HG02970 (cell line): Measurements from ENCODE around the gene CDC42BPA.

Source experiments
- ATAC-seq: cut with Tn5 transposase; IDR thresholded peaks from one replicate; pipeline ENCODE4 v1.9.1; 2021; ENCODE audit warnings: mild to moderate bottlenecking, moderate library complexity, moderate number of reproducible peaks; ENCODE audit not compliant: unreplicated experiment, low FRiP score

CDC42BPA gene

GRCh38 chr1:227335242-227336020, 17.1 kb upstream of the CDC42BPA start:
- no peak for ATAC-seq

DNA sequence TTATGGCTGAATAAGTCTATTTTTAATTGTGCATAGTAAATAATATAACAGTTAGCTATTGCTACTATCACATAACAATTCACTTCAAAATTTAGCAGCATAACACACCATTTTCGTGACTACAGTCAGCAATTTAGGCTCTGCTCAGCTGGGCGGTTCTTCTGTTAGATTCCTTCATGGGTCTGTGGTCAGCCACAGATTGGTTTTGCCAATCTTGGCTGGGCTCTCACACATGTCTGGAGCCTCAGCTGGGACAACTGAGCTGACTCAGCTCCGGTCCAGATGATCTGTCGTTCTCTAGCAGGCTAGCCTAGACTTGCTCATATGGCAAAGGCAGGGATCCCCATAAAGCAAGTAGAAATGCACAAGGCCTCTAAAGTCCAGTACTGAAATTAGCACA, 15.1 kb upstream of the CDC42BPA start:
- no peak for ATAC-seq

DNA sequence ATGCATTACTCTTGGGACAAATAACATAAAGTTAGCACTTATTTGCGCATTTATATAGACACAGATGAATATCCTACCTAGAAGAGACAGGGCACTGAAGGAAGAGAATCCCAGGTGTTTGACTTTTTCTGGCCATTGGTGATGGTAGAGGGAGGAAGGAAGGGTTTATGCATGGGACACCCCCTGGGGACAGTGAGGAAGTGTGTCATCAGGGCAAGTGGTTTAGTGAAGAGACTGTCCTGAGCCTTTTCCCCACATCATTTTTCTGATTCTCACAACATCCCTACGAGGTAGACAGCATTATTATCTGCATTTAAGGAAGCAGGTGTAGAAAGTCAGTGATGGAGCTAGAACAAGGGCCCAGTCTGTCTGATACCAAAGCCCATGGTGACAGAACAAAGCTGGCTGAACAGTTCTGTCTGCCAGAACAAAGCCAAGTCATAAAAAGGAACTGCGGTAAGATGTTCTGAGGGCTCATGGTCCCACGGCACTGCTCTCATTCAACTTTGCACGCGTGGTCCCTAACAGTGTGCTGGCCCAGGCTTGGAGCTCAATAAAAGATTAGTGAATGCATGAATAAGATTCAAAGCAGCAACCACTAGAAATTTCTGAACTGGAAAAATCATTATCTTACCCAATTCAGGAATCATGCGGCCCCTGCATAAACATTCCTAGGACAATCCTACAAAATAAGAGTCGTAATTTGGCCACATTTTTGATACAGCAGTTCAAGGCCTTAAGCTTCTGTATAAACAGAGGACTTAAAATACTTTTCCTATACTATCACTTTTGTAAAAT, 12.2 kb upstream of the CDC42BPA start:
- ATAC-seq = no peak

- no peak for ATAC-seq
These were observed 10.2 kb upstream of the CDC42BPA start for GRCh38 chr1:227328405-227329019.

DNA sequence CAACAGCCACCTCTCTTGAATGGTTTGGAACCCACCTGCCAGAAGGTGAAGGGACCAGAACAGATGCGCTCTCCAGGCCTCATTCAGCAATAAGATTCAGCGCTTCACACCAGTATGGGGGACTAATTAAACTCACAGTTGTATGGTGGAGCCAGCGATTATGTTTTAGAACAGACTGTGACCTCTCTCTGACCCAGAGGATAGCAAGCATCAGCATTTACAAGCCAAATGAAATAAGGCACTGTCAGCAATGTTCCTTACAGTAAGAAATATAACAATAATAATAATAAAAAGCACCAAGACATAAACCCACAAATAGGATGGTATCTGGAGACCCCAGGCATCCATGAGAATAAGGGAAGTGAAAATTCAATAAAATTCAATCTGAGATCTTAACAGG, 6.9 kb upstream of the CDC42BPA start:
- no peak for ATAC-seq

DNA sequence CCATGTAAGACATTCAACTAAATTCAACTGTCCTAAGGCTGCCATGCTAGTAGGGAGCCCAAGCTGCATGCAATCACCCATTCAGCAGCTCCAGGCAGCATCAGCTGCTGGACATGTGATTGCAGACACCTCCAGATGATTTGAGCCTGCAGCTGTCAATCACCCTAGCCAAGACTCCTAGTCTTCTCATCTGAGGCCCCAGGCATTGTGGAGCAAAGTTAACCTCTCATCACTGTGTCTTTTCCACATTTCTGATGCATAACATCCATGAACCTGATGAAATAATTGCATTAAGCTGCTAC, 5.6 kb upstream of the CDC42BPA start:
- ATAC-seq = no peak

- ATAC-seq = no peak
These were observed 5.1 kb upstream of the CDC42BPA start for GRCh38 chr1:227323171-227323966.

GRCh38 chr1:227322376-227322775, 4.1 kb upstream of the CDC42BPA start:
- no peak for ATAC-seq

- no peak for ATAC-seq
These were observed 2.7 kb upstream of the CDC42BPA start for GRCh38 chr1:227321035-227321434.

DNA sequence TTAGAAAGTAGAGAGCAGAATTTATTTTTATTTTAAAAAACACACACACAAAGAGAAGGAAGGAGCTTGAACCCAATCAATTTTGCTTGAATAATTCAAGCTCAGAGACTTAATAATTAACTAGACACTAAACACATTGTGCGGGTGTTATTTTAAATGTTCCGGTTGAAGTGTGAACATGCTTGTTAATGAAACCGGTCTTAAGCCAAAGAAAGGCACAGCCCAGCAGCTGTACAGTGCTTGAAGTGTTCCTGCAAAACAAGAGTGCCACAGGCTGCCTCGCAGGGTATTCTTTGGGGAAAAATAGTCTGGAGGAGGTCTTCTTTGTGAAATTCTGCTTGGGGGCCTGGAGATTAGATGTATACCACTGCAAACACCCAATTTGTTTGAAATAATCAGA, 2.2 kb upstream of the CDC42BPA start:
- no peak for ATAC-seq

DNA sequence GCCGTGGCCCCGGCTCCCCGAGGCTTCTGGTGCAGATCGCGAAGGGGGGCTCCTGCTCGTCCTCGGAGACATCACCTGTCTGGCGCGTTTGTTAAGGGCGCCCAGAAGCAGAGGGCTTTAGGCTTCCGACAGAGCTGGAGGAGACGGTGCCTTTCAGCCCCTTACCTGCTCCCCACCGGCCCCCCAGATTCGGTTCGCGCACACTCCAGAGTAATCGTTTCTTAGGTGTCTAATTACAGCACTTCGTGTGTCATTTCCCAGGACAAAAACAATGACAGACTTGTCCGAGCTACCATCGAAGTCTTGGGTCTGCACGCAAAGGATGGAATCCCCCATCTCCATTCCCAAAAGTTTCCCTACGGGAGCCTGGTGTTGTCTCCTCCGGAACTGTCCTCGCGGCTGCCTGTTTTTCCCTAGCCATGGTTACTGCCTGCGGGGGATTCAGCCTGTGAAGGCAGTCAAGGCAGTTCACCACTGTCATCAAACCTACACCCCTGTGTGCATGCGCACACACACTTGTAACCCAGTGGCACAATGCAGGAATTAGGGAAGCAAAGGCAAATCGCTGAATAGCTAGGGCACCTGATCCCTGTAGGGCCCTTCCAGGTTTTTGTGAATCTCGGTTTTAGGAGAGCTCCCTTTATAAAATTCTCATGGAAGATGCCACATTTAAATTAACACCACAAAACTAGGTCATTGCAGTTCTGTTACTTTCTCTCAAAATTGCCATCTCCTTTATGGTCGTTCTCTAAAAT, 738 bp upstream of the CDC42BPA start:
- no peak for ATAC-seq

DNA sequence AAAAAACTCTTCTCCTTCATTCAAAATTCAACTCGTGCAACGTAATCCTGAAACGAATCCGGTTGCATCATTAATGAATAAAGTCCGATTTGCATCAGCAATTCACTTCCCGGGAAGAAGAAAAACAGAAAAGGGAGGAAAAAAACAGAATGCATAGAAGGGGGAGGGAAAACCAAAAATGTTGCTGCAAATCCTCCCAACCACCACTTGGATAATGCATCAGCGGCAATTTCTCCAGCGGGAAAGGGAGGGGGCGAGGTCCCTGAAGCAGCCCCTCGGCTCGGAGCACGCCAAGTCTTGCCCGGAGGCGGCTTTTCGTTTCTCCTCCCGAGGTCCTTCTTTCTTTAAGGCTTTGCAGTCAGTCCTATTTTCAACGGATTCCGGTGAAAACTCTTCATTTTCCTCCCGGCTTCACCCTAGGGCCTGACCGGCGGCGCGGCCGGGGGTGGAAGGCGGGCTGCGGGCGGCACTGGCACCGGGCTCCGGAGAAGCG, 723 bp downstream of the CDC42BPA start:
- ATAC-seq = no peak

- ATAC-seq = no peak
These were observed 1.3 kb downstream of the CDC42BPA start for GRCh38 chr1:227317011-227317451.

DNA sequence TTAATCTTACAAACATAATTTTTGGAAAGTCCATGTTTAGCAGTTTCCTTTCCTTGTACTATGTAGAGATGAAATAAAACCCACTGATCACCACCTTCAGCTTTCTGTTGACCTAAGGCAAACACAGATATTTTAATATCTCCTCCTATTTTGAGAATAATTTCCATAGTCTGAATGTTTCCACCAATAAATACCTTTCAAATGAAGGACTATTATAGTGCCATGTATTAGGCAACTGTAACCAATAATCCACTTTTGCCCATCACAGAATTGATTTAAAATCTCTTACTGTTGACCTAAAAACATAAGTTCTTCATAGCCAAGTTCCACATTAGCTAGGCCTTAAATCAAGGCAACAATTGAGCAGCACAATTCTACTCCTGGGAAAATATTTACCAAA, 1.8 kb downstream of the CDC42BPA start:
- ATAC-seq = no peak

- ATAC-seq = no peak
These were observed 2.5 kb downstream of the CDC42BPA start for GRCh38 chr1:227315629-227316346.

- no peak for ATAC-seq
These were observed 4.1 kb downstream of the CDC42BPA start for GRCh38 chr1:227314014-227314848.

DNA sequence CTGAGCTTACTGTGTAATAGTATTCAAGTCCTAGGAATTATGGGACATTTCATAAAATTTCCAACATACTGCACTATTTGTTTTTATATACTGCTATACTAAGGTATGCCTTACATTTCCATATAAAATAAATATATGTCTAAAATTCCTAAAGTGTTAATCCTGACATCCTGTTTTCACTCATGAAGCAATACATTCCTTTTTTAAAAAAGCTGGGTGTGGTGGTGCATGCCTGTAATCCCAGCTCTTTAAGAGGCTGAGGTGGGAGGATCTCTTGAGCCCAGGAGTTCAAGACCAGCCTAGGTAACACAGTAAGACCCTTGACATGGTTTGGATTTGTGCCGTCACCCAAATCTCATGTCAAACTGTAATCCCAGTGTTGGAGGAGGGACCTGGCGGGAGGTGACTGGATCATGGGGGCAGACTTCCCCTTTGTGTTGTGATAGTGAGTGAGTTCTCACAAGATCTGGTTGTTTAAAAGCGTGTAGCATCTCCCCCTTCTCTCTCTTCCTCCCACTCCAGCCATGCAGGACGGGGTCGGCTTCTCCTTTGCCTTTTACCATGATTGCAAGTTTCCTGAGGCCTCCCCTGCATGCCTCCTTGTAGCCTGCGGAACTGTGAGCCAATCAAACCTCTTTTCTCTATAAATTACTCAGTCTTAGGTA, 5.8 kb downstream of the CDC42BPA start:
- no peak for ATAC-seq
